SK-N-SH (cell line): ENCODE measurements around the gene FAM83F. TPM values are rescaled to one million over a fixed set of nuclear protein-coding genes. Genes with fewer than 3 reads are reported as not detected.

Experiments used
- CTCF ChIA-PET: fragments of 300-600, 350-600 bp; formaldehyde crosslinking; extraction: SDS; loops from one replicate; lab custom pipeline; 2021; lab: Yijun Ruan, JAX
- POLR2A ChIA-PET: fragments of 350-600 bp; sonication (Branson Sonifier 250); formaldehyde crosslinking; extraction: SDS; loops from one replicate; lab custom pipeline; 2020; ENCODE audit warnings: antibody characterized with exemption, inconsistent platforms; lab: Yijun Ruan, JAX
- DNase-seq: peaks from one replicate; pipeline ENCODE4 v3.0.0; 2012
- H2AFZ ChIP-seq: fragments of 200-600 bp; sonication (generic); 2 replicates; pipeline ENCODE4 v1.8.1; 2016; ENCODE audit warnings: antibody characterized with exemption, mild to moderate bottlenecking, low read depth
- H3F3A ChIP-seq: fragments of 200-600 bp; sonication (generic); replicated peaks from 2 replicates; pipeline ENCODE3; 2016; ENCODE audit warnings: antibody characterized with exemption, mild to moderate bottlenecking; ENCODE audit not compliant: insufficient read depth
- H3K27ac ChIP-seq, 2 experiments: fragments of 200-500 bp in 1 of 2; fragments of 200-600 bp in 1 of 2; sonication (Bioruptor generic) in 1 of 2; sonication (generic), shearing (Covaris generic) in 1 of 2; 2 replicates each; pipeline versions ENCODE4 v1.5.1 to v1.6.1; 2014 to 2016; ENCODE audit warnings: low read depth in 2 of 2, inconsistent platforms in 1 of 2, low read length in 1 of 2, mild to moderate bottlenecking in 1 of 2, mixed read lengths in 1 of 2
- H3K27me3 ChIP-seq: fragments of 200-600 bp; sonication (generic), shearing (Covaris generic); 2 replicates; pipeline ENCODE4 v1.6.1; 2016; ENCODE audit warnings: mixed run types; ENCODE audit not compliant: insufficient read depth
- H3K36me3 ChIP-seq, 2 experiments: fragments of 200-500 bp in 1 of 2; fragments of 200-600 bp in 1 of 2; sonication (Bioruptor generic) in 1 of 2; sonication (generic) in 1 of 2; replicated peaks in 1 of 2; 2 replicates each; pipeline versions ENCODE3 to v1.5.1; 2014 to 2016; ENCODE audit warnings: low read length in 1 of 2, mild to moderate bottlenecking in 1 of 2; ENCODE audit not compliant: insufficient read depth in 2 of 2, control insufficient read depth in 1 of 2
- H3K4me1 ChIP-seq, 2 experiments: fragments of 200-500 bp in 1 of 2; fragments of 200-600 bp in 1 of 2; sonication (Bioruptor generic) in 1 of 2; sonication (generic), shearing (Covaris generic) in 1 of 2; 2 replicates each; pipeline versions ENCODE4 v1.5.1 to v1.6.1; 2014 to 2016; ENCODE audit warnings: low read depth in 1 of 2, low read length in 1 of 2, mixed run types in 1 of 2; ENCODE audit not compliant: insufficient read depth in 2 of 2, control insufficient read depth in 1 of 2
- H3K4me2 ChIP-seq: fragments of 200-600 bp; sonication (generic), shearing (Covaris generic); 2 replicates; pipeline ENCODE4 v1.6.1; 2017; ENCODE audit warnings: mixed run types
- H3K4me3 ChIP-seq, 2 experiments: fragments of 200-500 bp in 1 of 2; fragments of 200-600 bp in 1 of 2; sonication (Bioruptor generic) in 1 of 2; sonication (generic), shearing (Covaris generic) in 1 of 2; 2 replicates each; pipeline versions ENCODE4 v1.5.1 to v1.8.1; 2014 to 2016; ENCODE audit warnings: low read depth in 2 of 2, inconsistent platforms in 1 of 2, low read length in 1 of 2, mild to moderate bottlenecking in 1 of 2, mixed read lengths in 1 of 2, moderate library complexity in 1 of 2
- H3K79me2 ChIP-seq: fragments of 200-600 bp; sonication (generic); 2 replicates; pipeline ENCODE4 v1.8.1; 2017; ENCODE audit warnings: mild to moderate bottlenecking; ENCODE audit not compliant: insufficient read depth
- H3K9ac ChIP-seq: fragments of 200-600 bp; sonication (generic); 2 replicates; pipeline ENCODE4 v1.6.1; 2017; ENCODE audit warnings: mixed run types
- H3K9me2 ChIP-seq: fragments of 200-600 bp; sonication (generic); 2 replicates; pipeline ENCODE4 v1.6.1; 2017; ENCODE audit warnings: mixed run types
- H3K9me3 ChIP-seq: fragments of 200-600 bp; sonication (generic); 2 replicates; pipeline ENCODE4 v1.6.1; 2017; ENCODE audit warnings: mixed run types, mild to moderate bottlenecking, moderate library complexity
- H4K20me1 ChIP-seq: fragments of 200-600 bp; sonication (generic); 2 replicates; pipeline ENCODE4 v1.6.1; 2017; ENCODE audit warnings: mild to moderate bottlenecking, mixed run types; ENCODE audit not compliant: insufficient read depth
- CHD2 ChIP-seq: fragments of 150-350 bp; IDR thresholded peaks from 2 replicates; pipeline ENCODE4 v1.6.1; 2018; ENCODE audit warnings: low read length; ENCODE audit not compliant: partially characterized antibody
- CTCF ChIP-seq: fragments of 200-600 bp; sonication (generic); IDR thresholded peaks from 2 replicates; pipeline ENCODE4 v1.6.1; 2017; ENCODE audit warnings: antibody characterized with exemption, mild to moderate bottlenecking, moderate library complexity
- ELF1 ChIP-seq: IDR thresholded peaks from 2 replicates; pipeline ENCODE4 v1.4.0; 2012
- EP300 ChIP-seq, 2 experiments: IDR thresholded peaks; 2 replicates each; pipeline versions ENCODE4 v1.4.0 to v1.6.1; 2012; ENCODE audit warnings: borderline replicate concordance in 1 of 2, low read depth in 1 of 2, low read length in 1 of 2
- FOXJ3 ChIP-seq: sonication (generic); formaldehyde crosslinking; IDR thresholded peaks from 2 replicates; pipeline ENCODE4 v1.5.1; 2020; ENCODE audit warnings: mild to moderate bottlenecking, missing genetic modification reagents
- FOXM1 ChIP-seq: IDR thresholded peaks from 2 replicates; pipeline ENCODE4 v1.4.0; 2012; ENCODE audit warnings: low read depth, mild to moderate bottlenecking
- GABPA ChIP-seq: IDR thresholded peaks from 2 replicates; pipeline ENCODE4 v1.4.0; 2012; ENCODE audit warnings: low read depth, mild to moderate bottlenecking
- GATA2 ChIP-seq: sonication (generic); formaldehyde crosslinking; IDR thresholded peaks from 2 replicates; pipeline ENCODE4 v1.5.0; 2020; ENCODE audit warnings: mild to moderate bottlenecking, missing genetic modification reagents
- IRF3 ChIP-seq: fragments of 150-350 bp; IDR thresholded peaks from 2 replicates; pipeline ENCODE4 v1.6.1; 2016; ENCODE audit warnings: mild to moderate bottlenecking, low read depth, low read length
- MXI1 ChIP-seq: IDR thresholded peaks from 2 replicates; pipeline ENCODE4 v1.6.1; 2012; ENCODE audit warnings: mild to moderate bottlenecking, low read depth, low read length, improper control_type of control experiment
- NRF1 ChIP-seq: IDR thresholded peaks from 2 replicates; pipeline ENCODE4 v1.6.1; 2012; ENCODE audit warnings: low read depth, mild to moderate bottlenecking, low read length
- RAD21 ChIP-seq: IDR thresholded peaks from 2 replicates; pipeline ENCODE4 v1.6.1; 2012; ENCODE audit warnings: mild to moderate bottlenecking, low read length
- RCOR1 ChIP-seq: fragments of 150-350 bp; IDR thresholded peaks from 2 replicates; pipeline ENCODE4 v1.6.1; 2017; ENCODE audit warnings: antibody characterized with exemption, low read length
- REST ChIP-seq: IDR thresholded peaks from 2 replicates; pipeline ENCODE4 v1.6.1; 2012; ENCODE audit warnings: mild to moderate bottlenecking, low read depth, low read length, moderate library complexity
- SMC3 ChIP-seq: IDR thresholded peaks from 2 replicates; pipeline ENCODE4 v1.6.1; 2012; ENCODE audit warnings: low read depth, low read length, improper control_type of control experiment
- TAF1 ChIP-seq: IDR thresholded peaks from 2 replicates; pipeline ENCODE4 v1.6.1; 2012; ENCODE audit warnings: low read depth, mild to moderate bottlenecking, low read length, moderate library complexity, borderline replicate concordance
- TCF12 ChIP-seq: IDR thresholded peaks from 2 replicates; pipeline ENCODE4 v1.4.0; 2012
- YY1 ChIP-seq: IDR thresholded peaks from 2 replicates; pipeline ENCODE4 v1.4.0; 2012; ENCODE audit warnings: low read depth, mild to moderate bottlenecking
- WGBS: methylation state at CpG from one replicate; pipeline ENCODE4 v1.1.6; 2017; ENCODE audit warnings: low lambda C conversion rate; 5-methylcytosine and 5-hydroxymethylcytosine counted together
- polyA plus RNA-seq, 3 experiments: library from polyadenylated mRNA; depleted of rRNA; stranded (reverse); fragments of >200 nt; gene quantifications; 2 replicates each; pipeline ENCODE4 v1.2.3, GENCODE V29; 2012
- TF ChIP-seq, protein P1 (sequence below): fragments of 150-350 bp; IDR thresholded peaks from 2 replicates; pipeline ENCODE4 v1.6.1; 2017; ENCODE audit warnings: antibody characterized with exemption, low read length, low read depth, borderline replicate concordance

Gene FAM83F
- polyA plus RNA-seq, 1 of the 3 experiments (the other 2 are of a cell fraction) = not detected

- no peak for TF ChIP-seq RCOR1
- no peak for TF ChIP-seq GABPA
- TF ChIP-seq MXI1 = no peak
- no peak for TF ChIP-seq ELF1
- no peak for TF ChIP-seq GATA2 (CRISPR knock-in tag)
- no peak for TF ChIP-seq FOXM1
- no peak for TF ChIP-seq FOXJ3 (CRISPR knock-in tag)
- TF ChIP-seq YY1 = no peak
- no peak for TF ChIP-seq NRF1
- no peak for TF ChIP-seq RAD21
- TF ChIP-seq CHD2 = no peak
- no peak for TF ChIP-seq TAF1
- TF ChIP-seq EP300 (IDR thresholded peaks at IDR 0.05; ENCODE audit: borderline replicate concordance in 1 of 2, low read depth in 1 of 2, low read length in 1 of 2) = no peak
- Histone ChIP-seq H3K79me2 (no peaks in the 10 kb centered on the region), H3K4me1 (peaks cover 4 to 6% of the 10 kb centered on the region in 2 experiments; a peak in 2 of 4 replicates), H3K9ac (no peak overlapping the region), H3K4me3 (no peak overlapping the region), H3K27ac (no peak overlapping the region), H3F3A (no peaks in the 10 kb centered on the region), H3K4me2 (no peak overlapping the region), H3K9me3 (no peaks in the 10 kb centered on the region), H3K9me2 (no peaks in the 10 kb centered on the region), H4K20me1 (no peaks in the 10 kb centered on the region), H3K36me3 (no peaks in the 10 kb centered on the region), H2AFZ (no peak overlapping the region), H3K27me3 (no peaks in the 10 kb centered on the region)
- 46% methylated on average over 4 of the region's 6 CpGs for WGBS
- ChIA-PET POLR2A (interaction anchor here (0.6 to 1.4 kb wide), 2 partner anchors 501 to 513 kb away, joined by 3 to 7 read pairs; no protein-coding TSS in a partner anchor), CTCF (interaction anchor here (0.7 to 6.2 kb wide), 16 partner anchors 11 to 514 kb away, joined by 3 to 62 read pairs (median 4); no protein-coding TSS in a partner anchor)
- DNase-seq = no peak
Measured at GRCh38 chr22:40036126-40036525, 41.4 kb downstream of the FAM83F start.

- no peak overlapping the region for H3K9ac ChIP-seq
- H4K20me1 ChIP-seq = no peaks in the 10 kb centered on the region
- H3K27ac ChIP-seq = no peak overlapping the region
- peak; percentile 70 for DNase-seq
- H3K27me3 ChIP-seq = no peaks in the 10 kb centered on the region
- no peaks in the 10 kb centered on the region for H3K9me2 ChIP-seq
- peaks cover 4 to 6% of the 10 kb centered on the region in 2 experiments; a peak in 2 of 4 replicates for H3K4me1 ChIP-seq
- ChIA-PET POLR2A (interaction anchor here (0.6 to 1.4 kb wide), 2 partner anchors 501 to 513 kb away, joined by 3 to 7 read pairs; no protein-coding TSS in a partner anchor), CTCF (interaction anchor here (0.6 to 6.2 kb wide), 16 partner anchors 12 to 522 kb away, joined by 3 to 62 read pairs (median 3); no protein-coding TSS in a partner anchor)
- H3K79me2 ChIP-seq = no peaks in the 10 kb centered on the region
- no peak for TF ChIP-seq IRF3
- TF ChIP-seq, protein P1, sequence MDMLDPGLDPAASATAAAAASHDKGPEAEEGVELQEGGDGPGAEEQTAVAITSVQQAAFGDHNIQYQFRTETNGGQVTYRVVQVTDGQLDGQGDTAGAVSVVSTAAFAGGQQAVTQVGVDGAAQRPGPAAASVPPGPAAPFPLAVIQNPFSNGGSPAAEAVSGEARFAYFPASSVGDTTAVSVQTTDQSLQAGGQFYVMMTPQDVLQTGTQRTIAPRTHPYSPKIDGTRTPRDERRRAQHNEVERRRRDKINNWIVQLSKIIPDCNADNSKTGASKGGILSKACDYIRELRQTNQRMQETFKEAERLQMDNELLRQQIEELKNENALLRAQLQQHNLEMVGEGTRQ = no peak
- peak; percentile 88 for TF ChIP-seq RAD21
- TF ChIP-seq REST = no peak
- peak; percentile 78 for TF ChIP-seq SMC3
- TF ChIP-seq TCF12 = no peak
- peak; percentile 65 for TF ChIP-seq CTCF
- no peaks in the 10 kb centered on the region for H3K36me3 ChIP-seq
- H3K4me3 ChIP-seq = peak overlapping the region in 1 of 2 experiments; percentile 26; a peak in 1 of 4 replicates
- H3K4me2 ChIP-seq = no peak overlapping the region
- H3F3A ChIP-seq = no peaks in the 10 kb centered on the region
- 31% methylated on average over 6 of the region's 13 CpGs for WGBS
- H3K9me3 ChIP-seq = no peaks in the 10 kb centered on the region
- no peak overlapping the region for H2AFZ ChIP-seq
Measured at GRCh38 chr22:40036591-40037225, 42.0 kb downstream of the FAM83F start.
